ENCODE measurements around the gene KSR1.
"Not testable (repeated sequence)": the region's sequence is repeated elsewhere in the genome, so short reads cannot be mapped to it uniquely, and the experiment has no call there.

Gene KSR1

DNA sequence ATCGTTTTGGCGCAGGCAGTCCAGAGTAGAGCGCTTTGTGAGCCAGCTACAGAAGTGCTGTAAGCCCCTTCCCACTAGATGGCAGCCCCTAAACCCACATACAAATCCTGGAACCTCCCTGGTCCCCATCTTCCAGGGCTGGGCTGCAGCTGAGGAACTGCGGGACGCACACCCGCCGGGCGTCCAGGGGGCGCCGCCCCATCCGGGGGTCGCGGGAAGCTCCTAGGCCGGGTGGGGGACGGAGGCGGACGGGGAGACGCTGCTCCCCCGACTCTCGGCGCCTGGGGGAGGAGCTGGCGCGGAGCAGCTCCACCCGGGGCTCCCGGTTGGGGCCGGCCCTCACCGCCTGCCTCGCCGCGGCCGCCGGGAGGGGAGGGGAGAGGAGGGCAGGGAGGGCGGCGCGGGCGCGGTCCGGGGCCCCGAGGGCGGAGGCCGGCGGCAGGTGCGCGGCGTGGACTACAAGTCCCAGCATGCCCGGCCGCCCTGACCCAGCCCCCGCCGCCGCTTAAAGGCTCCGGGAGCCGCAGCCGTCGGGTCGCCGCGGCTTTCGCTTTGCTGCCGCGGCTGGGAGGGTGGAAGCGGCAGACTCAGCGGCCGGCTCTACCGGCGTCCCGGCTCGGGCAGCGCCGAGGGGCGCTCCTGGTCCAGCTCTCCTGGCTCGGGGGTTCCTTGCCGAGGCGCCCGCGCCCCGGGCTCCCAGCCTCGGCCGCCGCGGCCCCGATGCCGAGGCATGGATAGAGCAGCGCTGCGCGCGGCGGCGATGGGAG is at the start of gene KSR1:
TSS of gene KSR1 (plus strand) at position 535 of the 767 bp plus-strand sequence. CDS start at position 731, 196 bp downstream.
- DNase-seq (ENCODE audit: low spot score): peak; percentile 92

DNA sequence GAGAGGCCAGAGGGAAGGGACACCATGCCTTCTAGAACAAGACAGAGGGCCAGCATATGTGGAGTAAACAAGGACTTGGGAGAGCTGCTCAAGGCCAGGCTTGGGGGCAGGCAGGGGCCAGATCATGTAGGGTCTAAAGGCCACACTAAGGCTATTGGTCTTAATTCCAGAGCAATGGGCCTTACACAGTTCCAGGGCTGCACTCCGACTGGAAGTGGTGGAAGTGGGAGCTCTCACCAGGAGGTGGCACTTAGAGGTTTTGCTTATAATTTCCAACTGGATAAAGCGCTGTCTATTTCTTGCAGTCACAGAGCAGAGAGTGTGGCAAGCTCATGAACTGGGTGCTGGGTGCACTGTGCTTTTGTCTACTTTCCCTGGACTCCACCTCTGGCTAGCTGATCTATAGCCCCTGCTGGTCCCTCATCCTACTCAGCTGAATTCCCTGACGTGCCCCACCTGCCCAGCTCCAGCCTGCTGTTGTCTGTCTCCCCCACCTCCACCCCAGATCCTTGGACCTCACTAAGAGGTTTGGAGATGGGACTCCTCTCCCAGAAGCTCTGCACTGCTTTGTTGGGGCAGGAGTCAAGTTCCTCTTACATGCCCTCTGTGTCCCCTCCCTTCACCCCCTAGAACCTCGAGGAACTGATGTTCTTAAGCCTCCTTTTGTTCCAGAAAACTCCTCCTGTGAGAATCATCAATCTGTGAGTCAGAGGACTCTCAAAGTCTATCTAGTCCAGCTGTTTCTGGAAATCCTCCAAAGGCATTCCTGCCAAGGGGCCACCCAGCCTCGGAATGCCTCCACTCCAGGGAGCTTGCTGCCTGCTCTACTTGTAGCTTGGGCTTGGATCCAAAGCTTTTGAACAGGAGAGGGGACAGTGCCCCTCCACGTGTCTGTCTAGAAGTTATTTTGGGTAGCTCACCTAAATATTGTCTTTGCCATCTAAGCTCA is 48.1 kb upstream of the KSR1 start:
- DNase-seq (ENCODE audit: low spot score): peak; percentile 81

GRCh38 chr17:27408891-27409290 is 47.4 kb upstream of the KSR1 start:
- DNase-seq (ENCODE audit: low spot score): peak; percentile 42

- DNase-seq (ENCODE audit: low spot score): not testable (repeated sequence)
Observed at GRCh38 chr17:27412158-27412557, 44.1 kb upstream of the KSR1 start.

DNA sequence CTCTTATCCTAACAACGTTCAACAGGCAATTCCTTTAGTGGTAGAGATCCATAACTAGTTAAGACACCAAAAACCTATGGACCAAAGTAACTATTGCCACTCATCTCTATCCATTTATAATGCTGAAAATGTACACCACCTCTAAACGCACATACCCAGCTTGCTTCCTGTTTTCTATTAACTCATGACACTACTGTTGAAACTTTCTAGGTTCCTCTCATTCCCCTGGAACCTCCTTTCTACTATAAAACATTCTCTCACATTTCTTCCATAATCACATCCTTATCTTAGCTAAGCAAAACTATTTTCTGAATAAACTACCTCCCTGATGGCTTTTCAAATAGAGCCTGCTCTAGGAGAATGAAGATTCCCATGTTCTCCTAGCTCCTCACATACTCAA is 42.9 kb upstream of the KSR1 start:
- no peak for DNase-seq (ENCODE audit: low spot score)

GRCh38 chr17:27413792-27414191 is 42.5 kb upstream of the KSR1 start:
- DNase-seq (ENCODE audit: low spot score): no peak

DNA sequence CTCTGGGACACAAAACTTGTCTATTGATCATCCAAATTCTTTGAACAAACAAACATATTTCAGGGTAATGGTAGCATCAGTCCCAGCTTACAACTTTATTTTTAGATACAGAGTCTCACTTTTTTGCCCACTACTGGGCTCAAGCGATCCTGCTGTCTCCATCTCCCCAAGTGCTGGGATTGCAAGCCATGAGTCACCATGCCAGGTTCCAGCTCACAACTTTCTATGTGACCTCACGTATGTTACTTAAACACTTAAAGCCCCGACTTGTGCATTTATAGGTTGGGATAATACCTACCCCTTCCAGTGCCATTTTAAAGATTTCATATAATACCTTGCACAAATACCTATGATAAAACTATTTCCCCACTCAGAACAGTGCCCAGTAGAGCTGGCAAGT is 42.0 kb upstream of the KSR1 start:
- no peak for DNase-seq (ENCODE audit: low spot score)

DNA sequence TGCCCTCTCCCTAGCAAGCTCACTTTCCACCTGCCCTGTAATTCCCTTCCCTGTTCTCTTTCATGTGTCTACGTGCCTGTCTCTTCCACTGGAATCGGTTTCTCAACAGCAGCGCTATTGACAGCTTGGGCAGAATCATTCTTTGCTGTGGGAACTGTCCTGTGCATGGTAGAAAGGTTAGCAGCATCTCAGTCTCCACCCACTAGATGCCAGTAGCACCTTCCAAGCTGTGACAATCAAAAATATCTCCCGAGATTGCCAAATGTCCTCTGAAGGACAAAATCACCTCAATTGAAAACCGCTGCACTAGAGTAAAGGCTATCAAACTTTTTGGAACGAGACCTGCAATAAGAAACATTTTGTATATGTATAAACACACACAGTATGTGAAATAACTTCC is 41.6 kb upstream of the KSR1 start:
- DNase-seq (ENCODE audit: low spot score): no peak

DNA sequence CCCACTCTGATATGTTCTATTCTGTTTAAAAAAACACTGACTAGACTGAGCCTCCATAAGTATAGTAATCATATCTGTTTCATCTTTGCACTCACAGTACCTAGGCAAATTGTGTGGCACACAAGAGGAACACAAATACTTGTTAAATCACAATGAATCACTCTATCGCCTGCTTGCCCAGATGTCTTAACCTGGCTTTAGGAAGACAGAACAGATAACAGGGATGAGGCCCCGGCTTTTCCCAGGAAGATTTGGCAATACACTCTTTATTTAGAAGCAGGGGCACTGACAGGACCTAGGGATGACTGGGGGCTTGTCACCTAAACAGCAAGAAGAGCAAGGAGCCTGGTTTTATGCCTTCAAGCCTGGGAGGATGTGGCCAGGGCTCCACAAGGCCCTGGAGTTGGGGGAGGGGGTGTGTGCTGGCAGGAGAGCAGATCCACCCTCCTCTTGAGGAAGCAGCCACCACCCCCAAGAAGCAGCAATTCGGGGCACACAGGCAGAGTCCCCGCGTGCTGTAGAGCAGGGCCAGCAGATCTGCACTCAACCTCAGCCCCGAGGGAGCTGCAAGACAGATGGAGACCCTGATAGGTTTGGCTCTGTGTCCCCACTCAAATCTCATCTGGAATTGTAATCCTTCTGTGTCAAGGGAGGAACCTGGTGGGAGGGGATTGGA is 41.0 kb upstream of the KSR1 start:
- DNase-seq (ENCODE audit: low spot score): no peak

GRCh38 chr17:27417596-27418365 is 38.5 kb upstream of the KSR1 start:
- DNase-seq (ENCODE audit: low spot score): no peak

- no peak for DNase-seq (ENCODE audit: low spot score)
Observed at GRCh38 chr17:27418366-27418615, 38.0 kb upstream of the KSR1 start.

DNA sequence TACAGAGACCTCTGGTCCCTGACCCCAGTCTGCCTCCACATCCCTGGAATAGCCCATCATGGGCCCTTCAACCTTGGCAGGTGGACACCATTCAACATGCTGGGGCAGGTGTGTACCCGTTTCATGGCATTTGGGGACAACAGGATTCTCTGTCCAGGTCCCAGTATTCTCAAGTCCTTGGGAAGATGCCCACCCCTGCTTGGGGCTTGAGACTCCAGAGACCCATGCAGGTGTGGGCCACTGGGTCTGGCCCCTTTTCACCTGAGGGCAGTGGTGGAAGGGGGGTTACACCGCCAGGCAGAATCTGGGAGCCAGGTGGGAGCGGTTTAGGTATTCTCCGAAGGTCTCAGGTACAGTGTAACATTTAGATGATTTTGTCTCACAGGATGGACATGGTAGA is 37.1 kb upstream of the KSR1 start:
- no peak for DNase-seq (ENCODE audit: low spot score)

GRCh38 chr17:27420211-27420950 is 35.9 kb upstream of the KSR1 start:
- DNase-seq (ENCODE audit: low spot score): no peak

- no peak for DNase-seq (ENCODE audit: low spot score)
Observed at GRCh38 chr17:27421111-27421510, 35.1 kb upstream of the KSR1 start.

DNA sequence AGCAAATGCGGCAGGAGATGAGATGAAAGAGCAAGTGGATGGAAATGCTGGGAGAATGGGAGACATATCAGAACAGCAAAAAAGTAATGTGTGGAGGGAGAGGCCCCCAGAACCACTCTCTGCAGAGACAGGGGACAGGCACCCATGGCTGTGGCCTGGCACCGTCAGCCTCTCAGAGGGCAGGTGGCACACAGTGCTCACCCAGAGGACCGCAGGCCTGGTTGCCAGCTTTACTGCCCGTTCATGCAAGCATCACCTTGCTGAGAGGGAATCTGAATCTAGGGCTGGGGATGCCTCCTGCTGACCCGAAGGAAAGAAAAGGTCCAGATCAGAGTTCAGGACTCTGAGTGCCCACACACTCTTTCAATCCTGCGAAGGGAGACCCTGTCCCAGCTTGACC is 34.6 kb upstream of the KSR1 start:
- not testable (repeated sequence) for DNase-seq (ENCODE audit: low spot score)

GRCh38 chr17:27422601-27423000 is 33.6 kb upstream of the KSR1 start:
- DNase-seq (ENCODE audit: low spot score): no peak

DNA sequence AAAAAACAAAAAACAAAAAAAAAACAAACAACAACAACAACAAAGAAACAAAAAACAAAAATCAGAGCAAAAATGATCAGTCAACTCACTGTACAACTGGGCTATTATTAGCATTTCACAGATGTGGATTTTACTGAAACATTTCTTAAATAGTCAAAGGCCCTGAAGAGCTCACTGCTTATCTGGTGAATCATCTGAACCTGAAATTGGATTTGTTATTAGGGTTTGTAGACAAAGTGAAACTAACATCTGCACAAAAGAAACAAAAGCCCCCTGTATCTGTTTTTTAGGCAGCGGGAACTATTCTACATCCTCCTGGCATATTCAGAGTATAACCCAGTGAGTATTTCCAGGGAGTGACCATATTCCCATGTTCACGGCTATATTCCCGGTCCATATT is 32.6 kb upstream of the KSR1 start:
- DNase-seq (ENCODE audit: low spot score): no peak

GRCh38 chr17:27424516-27424915 is 31.7 kb upstream of the KSR1 start:
- no peak for DNase-seq (ENCODE audit: low spot score)

DNA sequence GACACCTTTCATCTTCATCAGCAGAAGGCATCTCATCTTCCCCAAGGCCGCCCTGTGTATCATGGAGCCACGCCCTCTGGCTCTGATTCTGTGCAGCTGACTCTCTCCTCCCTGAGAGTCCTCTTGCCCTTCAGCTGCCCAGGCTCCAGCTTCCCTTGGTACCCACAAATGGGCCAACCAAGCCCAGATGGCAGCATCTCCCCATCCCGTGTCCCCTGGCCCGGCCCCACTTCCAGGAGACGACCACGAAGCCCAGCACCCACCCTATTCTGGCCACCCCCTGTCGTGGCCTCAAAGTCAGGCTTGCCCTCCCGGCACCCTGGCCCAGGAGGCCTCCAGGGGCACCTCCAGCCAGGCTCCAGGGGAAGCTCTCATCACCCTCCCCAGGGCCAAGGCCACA is 31.3 kb upstream of the KSR1 start:
- DNase-seq (ENCODE audit: low spot score): no peak

GRCh38 chr17:27425571-27425970 is 30.7 kb upstream of the KSR1 start:
- not testable (repeated sequence) for DNase-seq (ENCODE audit: low spot score)

- DNase-seq (ENCODE audit: low spot score): no peak
Observed at GRCh38 chr17:27425991-27426390, 30.3 kb upstream of the KSR1 start.
